Stimulated activated CD8-positive, alpha-beta memory T cell treated with anti-CD3 and anti-CD28 coated beads, Interleukin-4, amount 100 ng/mL, for 4 hours (primary cell): ENCODE results near the gene CPAMD8.

Experiments used
- DNase-seq, 2 donors: peaks; one replicate each; pipeline ENCODE4 v3.0.0-alpha.2; 2020; ENCODE audit warnings: low read depth in 2 of 2, low spot score in 1 of 2

The CPAMD8 gene

DNA sequence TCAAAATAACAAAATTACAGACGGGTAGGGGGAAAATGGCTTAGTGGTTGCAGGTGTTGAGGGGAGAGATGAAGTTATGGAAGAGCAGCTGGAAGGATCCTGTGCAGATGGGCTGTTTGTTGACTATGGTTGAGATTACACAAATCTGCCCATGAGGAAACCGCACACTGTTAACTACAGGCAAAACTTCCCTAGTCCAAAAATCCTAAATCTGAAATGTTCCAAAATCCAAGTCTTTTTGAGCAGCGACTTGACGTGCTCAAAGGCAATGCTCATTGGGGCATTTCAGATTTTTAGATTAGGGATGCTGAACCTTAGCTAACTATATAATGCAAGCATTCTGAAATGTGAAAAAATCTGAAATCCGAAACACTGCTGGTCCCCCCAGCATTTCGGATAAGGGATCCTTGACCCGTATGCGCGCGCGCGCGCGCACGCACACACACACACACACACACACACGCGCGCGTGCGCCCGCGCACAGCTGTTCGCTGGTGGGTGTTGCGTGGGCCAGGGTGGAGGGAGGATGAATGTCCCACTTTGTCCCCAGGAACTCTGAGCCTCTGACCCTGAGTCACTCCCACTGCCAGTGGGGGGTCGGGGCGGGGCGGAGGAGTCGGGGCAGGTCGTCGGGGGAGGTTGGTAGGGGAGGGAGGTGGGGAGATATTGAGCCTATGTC lies 131.0 kb downstream of the CPAMD8 start:
- no peak for DNase-seq

DNA sequence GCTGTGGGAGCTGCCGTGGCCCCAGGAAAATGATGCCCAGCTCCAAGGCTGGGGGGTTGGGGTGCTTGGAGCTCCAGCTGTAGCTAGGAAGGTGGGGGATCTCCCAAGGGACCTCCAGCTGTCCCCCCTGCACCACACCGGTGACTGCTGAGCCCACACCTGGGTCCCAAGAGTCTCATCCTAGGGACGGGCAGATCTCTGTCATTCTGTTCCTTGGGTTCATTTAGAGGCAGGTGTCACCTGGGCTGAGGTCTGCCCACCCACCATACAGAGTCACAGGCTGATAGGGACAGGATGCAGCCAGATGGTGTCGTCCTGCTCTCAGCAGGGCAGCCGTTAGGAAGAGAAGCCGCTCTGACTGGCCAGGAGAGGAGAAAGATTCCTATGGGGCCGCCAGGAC lies 132.5 kb downstream of the CPAMD8 start:
- DNase-seq, result no peak

DNA sequence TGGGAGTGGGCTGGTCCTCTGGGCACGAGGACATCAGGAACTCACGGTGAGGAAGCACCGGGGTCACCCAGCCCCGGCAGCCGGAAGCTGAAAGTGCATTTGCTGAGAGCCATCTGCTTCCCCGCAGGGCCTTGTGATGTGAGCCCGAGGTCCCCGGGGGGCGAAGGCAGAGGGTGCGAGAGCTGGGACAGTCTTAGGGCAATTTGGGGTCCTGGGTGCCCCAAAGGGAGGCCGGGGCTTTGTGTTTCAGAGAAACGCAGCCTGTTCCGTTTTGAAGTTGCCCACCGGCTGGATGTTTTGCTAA lies 133.0 kb downstream of the CPAMD8 start:
- no peak for DNase-seq

DNA sequence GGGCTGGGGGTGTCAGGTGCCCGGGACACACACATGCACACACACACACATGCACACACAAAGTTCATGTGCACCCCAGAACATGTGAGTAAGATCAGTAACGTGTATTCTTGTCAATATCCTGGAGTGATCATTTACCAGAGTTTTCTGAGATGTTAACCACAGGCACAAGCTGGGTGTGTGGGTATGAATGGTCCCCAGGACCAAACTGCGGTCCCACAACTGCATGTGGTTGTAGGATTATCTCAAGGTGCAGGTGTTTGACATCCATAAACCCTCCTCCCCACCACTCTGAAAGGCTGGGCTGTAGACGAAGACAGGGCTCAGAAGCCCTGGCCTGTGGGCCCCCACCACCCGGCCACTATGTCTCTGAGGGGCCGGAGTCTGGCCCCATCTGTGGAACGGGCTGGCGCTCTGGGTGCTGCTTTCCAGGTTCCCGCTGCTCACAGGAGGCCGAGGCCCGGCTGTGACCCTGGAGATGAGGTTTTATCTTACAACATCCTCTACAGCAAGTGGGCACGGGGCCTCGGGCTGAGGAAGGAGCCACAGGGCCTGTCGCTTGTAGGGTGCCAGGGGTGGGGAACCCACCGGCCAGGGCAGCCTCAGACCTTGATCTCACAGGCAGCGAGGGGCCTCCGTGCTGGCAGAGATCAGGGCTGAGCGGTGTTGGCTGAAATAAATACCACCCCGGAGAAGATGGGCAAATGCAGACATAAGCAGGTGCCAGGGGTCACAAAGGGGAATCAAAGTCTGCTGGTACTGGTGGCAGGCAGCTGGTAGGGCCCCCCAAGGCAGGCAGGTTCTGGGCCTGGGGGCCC lies 133.5 kb downstream of the CPAMD8 start:
- DNase-seq, result no peak

DNA sequence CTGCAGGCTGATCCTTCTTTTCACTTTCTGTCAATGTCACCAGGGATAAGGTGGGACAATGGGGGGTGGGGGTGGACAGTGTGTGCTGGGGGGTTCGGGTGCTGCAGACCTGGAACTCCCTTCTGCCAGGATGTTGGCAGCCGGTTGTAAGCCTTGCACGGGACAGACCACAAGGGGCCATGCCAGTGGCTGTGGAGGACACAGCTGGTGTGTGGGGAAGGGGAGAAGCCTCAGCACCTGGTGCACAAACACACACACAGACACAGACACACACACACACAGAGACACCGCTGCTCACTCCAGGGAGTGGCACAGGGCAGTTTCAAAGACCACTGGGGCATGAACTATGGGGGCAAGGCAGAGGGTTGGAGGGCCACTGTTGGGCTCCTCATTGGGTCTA lies 134.2 kb downstream of the CPAMD8 start:
- DNase-seq, result no peak

DNA sequence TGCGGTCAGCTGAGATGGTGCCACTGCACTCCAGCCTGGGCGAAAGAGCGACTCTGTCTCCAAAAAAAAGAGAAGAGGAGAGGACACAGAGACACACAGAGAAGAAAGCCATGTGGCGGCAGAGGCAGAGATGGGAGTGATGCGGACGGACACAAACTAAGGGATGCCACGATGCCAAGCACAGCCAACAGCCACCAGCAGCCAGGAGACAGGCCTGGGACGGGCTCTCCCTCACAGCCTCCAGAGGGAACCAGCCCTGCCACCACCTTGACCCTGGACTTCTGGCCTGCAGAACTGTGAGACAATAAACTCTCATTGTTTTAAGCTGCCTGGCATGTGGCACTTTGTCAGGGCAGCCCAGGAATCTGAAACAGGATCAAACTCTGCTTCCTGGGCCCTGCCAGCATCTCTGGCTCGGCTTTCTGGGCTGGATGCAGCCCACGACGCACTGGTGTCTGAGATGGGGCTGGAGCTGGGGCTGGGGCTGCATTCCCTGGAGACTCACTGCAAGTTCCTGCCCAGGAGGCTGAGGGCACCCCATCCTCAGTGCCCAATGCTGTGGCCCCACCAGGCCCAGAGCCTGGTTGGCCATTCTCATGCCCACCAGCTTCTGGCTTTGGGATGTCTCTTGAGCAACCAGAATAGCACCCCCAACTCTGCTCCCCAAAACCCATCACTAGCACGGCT lies 134.8 kb downstream of the CPAMD8 start:
- DNase-seq, result no peak

DNA sequence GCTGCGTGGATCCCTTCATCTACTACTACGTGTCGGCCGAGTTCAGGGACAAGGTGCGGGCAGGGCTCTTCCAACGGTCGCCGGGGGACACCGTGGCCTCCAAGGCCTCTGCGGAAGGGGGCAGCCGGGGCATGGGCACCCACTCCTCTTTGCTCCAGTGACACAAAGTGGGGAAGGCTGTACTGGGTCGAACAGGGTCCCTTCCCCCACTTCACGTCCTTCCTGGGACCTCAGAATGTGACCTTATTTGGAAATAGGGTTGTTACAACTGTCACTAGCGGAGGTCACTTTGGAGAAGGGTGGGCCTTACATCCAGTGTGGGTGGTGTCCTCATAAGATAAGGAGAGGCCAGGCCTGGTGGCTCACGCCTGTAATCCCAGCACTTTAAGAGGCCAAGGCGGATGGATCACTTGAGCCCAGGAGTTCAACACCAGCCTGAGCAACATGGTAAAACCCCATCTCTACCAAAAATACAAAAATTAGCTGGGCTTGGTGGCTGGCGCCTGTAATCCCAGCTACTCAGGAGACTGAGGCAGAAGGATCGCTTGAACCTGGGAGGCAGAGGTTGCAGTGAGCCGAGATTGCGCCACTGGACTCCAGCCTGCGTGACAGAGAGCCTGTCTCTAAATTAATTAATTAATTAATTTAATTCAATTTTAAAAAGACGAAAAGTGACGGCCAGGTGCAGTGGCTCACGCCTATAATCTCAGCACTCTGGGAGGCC lies 136.0 kb downstream of the CPAMD8 start:
- DNase-seq, result no peak

DNA sequence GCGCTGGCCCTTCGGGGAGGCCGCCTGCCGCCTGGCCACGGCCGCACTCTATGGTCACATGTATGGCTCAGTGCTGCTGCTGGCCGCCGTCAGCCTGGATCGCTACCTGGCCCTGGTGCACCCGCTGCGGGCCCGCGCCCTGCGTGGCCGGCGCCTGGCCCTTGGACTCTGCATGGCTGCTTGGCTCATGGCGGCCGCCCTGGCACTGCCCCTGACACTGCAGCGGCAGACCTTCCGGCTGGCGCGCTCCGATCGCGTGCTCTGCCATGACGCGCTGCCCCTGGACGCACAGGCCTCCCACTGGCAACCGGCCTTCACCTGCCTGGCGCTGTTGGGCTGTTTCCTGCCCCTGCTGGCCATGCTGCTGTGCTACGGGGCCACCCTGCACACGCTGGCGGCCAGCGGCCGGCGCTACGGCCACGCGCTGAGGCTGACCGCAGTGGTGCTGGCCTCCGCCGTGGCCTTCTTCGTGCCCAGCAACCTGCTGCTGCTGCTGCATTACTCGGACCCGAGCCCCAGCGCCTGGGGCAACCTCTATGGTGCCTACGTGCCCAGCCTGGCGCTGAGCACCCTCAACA lies 136.6 kb downstream of the CPAMD8 start:
- no peak for DNase-seq

DNA sequence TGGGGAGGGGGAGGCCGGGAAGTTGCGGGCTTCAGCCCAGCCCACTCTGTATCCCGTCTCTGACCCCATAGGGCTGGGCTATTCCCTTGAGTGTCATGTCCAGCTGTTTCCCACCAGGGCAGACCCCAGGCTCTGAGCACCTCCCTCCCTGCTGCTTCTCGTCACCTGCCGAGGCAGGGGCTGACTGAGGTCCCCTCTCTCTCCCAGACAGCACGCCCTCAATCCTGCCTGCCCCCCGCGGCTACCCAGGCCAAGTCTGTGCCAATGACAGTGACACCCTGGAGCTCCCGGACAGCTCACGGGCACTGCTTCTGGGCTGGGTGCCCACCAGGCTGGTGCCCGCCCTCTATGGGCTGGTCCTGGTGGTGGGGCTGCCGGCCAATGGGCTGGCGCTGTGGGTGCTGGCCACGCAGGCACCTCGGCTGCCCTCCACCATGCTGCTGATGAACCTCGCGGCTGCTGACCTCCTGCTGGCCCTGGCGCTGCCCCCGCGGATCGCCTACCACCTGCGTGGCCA lies 137.2 kb downstream of the CPAMD8 start:
- DNase-seq, result no peak

DNA sequence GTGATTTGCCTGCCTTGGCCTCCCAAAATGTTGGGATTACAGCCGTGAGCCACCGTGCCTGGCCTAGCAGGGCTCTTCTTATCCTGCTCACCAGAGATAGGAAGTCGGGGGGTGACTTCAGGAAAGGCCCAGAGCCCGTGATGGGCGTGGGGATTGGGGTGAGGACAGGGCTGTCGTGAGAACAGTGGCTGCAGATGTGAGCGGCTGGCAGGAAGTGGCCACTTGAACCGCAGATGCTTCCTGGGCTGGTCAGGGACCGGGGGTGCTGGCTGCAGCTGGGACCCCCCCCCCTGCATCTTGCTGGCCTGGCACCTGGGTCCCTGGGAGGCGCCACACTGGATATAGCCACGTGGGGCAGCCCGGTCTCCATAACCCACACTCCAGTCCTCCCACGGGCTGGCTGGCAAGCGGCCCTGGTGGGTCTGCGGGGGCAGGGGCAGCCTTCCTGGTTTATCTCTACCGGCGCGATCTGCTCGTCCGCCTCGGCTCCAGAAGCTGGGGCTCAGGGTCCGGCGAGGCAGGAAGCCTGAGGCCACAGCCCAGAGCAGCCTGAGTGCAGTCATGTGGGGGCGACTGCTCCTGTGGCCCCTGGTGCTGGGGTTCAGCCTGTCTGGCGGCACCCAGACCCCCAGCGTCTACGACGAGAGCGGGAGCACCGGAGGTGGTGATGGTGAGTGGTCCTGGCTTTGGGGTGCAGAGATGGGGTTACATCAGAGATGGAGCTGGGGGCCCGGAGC lies 137.8 kb downstream of the CPAMD8 start, which contains the start of gene F2RL3:
Gene F2RL3 (plus strand): TSS at position 371 of the 737 bp plus-strand sequence. CDS start 191 bp downstream, at position 562.
- no peak for DNase-seq

DNA sequence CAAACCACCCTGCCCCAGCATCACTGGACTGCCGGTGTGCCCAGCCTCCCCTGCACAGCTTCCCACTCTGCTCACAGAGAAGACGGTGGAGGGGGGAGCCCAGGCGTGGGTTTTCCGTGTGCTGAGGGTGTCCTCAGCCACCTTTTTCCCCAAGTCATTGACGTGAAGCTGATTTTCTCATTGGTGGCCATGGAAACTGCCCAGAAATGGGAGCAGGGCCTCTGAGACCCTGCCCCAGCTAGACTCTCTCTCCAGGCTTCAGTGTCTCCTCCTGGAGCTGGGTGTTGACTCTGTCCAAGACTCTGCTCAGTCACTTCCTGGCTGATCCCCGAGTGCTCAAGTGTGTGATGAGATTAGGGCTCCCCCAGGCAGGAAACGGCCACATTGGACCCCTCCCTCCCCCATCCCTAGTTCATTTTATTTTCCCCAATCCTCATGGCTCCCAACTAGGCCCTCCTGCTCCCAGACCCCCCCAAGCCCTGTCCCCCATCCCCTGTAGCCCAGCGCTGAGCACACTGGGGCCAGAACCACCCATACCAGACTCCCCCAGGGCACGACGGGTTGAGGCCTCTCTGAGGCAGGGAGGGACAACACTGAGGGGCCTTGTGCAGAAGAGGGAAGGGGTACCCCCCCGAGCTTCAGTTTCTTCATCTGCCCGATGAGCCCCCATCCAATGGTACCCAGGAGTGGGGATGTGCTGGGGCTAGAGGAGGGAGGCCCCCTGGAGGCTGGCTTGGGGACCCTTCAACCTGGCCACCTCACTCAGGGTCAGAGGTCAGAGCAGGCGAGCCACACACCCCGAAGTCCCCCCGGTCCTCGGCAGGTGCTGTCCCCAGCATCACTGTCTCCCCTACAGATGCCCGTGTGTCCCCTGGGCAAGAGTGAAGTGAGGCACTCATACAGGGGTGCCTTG lies 139.0 kb downstream of the CPAMD8 start:
- no peak for DNase-seq

DNA sequence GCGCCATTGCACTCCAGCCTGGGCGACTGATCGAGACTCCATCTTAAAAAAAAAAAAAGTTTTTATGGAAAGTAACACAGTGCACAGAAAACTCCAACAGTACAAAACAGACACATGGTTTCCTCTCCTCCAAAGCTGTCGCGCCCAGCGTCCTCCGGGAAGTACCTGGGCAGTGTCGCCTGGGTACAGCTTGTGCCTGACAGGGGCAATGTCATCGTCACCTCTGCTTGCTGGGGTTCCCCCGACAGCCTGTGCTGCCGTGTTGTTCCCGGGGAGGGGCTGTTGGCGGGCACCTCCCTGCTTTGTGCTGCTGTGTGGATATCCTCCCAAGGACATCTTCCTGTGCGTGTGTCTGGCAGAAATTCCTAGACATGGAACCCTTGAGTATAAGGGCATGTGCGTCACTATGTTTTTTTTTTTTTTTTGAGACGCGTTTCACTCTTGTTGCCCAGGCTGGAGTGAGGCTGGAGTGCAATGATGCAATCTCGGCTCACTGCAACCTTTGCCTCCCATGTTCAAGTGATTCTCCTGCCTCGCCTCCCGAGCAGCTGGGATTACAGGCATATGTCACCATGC lies 140.2 kb downstream of the CPAMD8 start:
- DNase-seq, result no peak

DNA sequence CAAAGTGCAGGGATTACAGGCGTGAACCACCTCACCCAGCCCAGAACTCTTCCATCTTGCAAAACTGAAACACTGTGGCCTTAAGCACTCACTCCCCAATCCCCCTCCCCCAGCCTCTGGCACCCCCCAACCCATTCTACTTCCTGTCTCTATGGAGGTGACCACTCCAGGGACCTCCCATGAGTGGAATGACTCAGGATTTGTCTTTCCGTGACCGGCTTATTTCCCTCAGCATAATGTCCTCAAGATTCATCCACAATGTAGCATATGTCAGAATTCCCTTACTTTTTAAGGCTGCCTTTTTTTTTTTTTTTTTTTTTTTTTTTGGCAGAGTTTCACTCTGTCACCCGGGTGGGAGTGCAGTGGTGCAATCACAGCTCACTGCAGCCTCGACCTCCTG lies 141.4 kb downstream of the CPAMD8 start:
- DNase-seq, result no peak

DNA sequence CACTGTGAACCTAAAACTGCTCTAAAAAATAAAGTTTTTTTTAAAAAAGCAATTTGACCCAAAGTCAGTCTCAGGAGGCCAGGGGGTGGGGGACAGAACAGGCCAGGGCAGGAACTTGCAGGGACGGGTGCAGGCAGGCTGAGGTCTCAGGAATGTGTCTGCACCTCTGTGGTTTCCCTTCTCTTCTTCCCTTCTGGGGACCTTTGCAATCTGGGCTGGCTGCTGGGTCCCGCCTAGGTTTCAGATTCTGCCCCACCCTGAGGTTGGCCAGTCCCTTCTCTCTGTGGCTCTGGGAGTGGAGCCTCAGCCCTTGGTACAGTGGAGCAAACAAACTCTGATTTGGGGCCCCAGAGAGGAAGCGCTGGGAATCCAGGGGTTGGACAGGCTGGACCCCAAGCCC lies 143.1 kb downstream of the CPAMD8 start:
- no peak for DNase-seq

DNA sequence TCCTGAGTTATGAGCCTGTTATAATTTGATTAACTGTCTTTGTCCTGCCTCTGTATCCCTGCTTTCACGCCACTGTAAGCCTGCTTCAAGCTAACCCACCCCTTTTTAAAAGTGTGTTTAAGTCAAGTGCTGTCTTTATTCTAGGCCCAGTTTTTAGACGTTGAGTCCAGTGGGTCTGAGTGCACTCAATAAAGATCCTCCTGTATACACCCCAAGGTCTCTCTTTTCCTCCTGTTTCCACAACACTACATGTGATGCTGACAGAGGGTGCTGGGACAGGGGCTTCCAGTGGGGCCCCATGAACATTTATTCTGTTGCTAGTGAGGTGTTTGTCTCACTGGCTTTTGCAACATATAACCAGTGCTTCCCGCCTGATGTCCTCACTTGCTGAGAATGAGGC lies 144.5 kb downstream of the CPAMD8 start:
- DNase-seq, result no peak

DNA sequence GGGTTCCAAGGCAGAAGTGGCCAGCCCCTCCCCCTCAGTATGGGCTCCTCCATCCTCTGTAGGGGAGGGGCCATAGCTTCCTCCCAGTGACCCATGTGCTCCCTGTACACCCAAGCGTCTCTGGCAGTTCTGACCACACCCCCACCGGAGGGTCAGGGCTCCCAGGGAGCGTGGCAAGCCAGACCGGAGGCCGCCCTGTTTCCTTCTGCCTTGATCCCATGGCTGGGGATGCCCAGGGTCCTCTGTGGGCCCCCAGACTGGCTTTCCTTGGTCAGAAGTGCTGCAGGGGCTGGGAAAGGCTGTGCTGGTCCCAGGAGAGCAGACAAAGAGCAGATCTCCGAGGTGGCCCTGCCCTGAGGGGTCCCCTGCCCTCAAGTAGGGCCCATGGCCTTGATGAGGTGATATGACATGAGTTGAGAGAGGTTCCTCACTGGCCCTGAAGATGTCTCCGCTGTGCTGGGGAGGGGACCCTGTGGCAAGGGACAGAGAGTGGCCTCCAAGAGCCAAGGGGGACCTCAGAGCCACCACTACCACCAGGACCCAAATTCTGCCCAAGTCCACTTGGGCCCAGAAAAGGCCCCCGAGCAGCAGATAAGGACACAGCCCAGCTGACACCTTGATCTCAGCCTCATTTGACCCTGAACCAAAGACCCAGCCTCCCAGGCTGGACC lies 145.6 kb downstream of the CPAMD8 start:
- DNase-seq, result no peak

DNA sequence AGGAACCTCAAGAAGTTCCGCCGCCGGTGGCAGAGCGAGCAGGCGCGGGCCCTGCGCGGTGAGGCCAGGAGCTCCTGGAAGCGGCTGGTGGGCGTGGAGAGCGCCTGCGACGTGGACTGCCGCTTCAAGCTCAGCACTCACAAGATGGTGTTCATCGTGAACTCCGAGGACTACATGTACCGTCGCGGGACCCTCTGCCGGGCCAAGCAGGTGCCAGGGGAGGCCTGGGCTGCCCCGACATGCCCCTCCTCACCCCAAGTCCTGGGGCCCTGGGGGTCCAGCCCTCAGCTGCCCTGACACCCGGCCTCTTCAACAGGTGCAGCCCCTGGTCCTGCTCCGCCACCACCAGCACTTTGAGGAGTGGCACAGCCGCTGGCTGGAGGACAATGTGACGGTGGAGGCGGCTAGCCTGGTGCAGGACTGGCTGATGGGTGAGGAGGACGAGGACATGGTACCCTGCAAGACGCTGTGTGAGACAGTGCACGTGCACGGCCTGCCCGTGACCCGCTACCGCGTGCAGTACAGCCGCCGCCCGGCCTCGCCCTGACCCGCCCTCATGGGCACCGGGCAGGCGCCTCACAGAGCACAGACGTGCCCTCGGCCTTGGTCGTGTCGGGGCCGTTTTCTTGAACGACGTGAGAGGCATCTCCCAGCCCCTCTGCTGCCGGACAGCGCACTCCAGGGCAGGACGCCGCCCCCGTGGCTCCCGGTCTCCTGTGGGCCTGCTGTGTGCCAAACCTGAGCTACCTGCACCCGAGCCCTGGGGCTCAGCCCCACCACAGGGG lies 148.2 kb downstream of the CPAMD8 start:
- no peak for DNase-seq

DNA sequence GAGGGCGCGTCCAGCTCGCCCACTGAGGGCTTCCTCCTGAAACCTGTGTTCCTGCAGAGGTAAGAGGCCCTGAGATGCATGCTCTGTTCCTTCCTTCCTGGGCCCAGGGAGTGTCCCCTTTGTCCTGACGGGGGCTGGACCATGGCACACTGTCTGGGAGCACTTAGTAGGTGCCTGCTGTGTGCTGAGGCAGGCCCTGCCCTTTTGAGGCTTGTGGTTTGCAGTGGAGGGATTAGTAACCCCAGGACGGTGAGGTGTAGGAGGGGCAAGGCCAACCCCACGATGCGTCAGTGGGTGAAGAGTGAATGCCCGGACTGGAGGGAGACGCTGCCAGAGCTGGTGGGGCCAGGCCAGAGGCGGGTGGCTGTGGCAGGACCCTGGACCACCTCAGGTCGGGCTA lies 149.0 kb downstream of the CPAMD8 start:
- DNase-seq, result no peak
